KMS-11 (cell line): ENCODE measurements around the gene ZNF473.

Experiments
- H2AFZ ChIP-seq: fragments of 200-600 bp; sonication (generic); 2 replicates; pipeline ENCODE4 v1.6.1; 2016; ENCODE audit warnings: antibody characterized with exemption, mixed run types, low read depth
- H3K27ac ChIP-seq: fragments of 200-600 bp; sonication (generic); 2 replicates; pipeline ENCODE4 v1.6.1; 2016; ENCODE audit warnings: mild to moderate bottlenecking, mixed run types
- H3K27me3 ChIP-seq: fragments of 200-600 bp; sonication (generic); 2 replicates; pipeline ENCODE4 v1.6.1; 2017; ENCODE audit warnings: mild to moderate bottlenecking, low read depth, mixed run types, moderate library complexity; ENCODE audit not compliant: insufficient read depth
- H3K36me3 ChIP-seq: fragments of 200-600 bp; sonication (generic); 2 replicates; pipeline ENCODE4 v1.6.1; 2017; ENCODE audit warnings: mild to moderate bottlenecking, mixed run types; ENCODE audit not compliant: insufficient read depth
- H3K4me1 ChIP-seq: fragments of 200-600 bp; sonication (generic); 2 replicates; pipeline ENCODE4 v1.6.1; 2016; ENCODE audit warnings: mild to moderate bottlenecking, low read depth, mixed run types; ENCODE audit not compliant: poor library complexity, severe bottlenecking
- H3K4me2 ChIP-seq: fragments of 200-600 bp; sonication (generic); 2 replicates; pipeline ENCODE4 v1.7.0; 2016; ENCODE audit warnings: mild to moderate bottlenecking, mixed run types
- H3K4me3 ChIP-seq: fragments of 200-600 bp; sonication (generic); IDR thresholded peaks from 2 replicates; pipeline ENCODE4 v1.6.1; 2017; ENCODE audit warnings: low read depth, low read length, mixed read lengths; ENCODE audit not compliant: insufficient read depth
- H3K79me2 ChIP-seq: fragments of 200-600 bp; sonication (generic); 2 replicates; pipeline ENCODE4 v1.6.1; 2016; ENCODE audit warnings: low read depth, mixed run types; ENCODE audit not compliant: insufficient read depth
- H3K9ac ChIP-seq: fragments of 200-600 bp; sonication (generic); 2 replicates; pipeline ENCODE4 v1.6.1; 2016; ENCODE audit warnings: mild to moderate bottlenecking, mixed run types
- H4K20me1 ChIP-seq: fragments of 200-600 bp; sonication (generic); 2 replicates; pipeline ENCODE4 v1.6.1; 2016; ENCODE audit warnings: mild to moderate bottlenecking, mixed run types; ENCODE audit not compliant: insufficient read depth
- TF ChIP-seq, protein P1 (sequence below): fragments of 200-600 bp; sonication (generic); conservative IDR thresholded peaks from 2 replicates; pipeline ENCODE4 v1.6.1; 2017; ENCODE audit warnings: low read depth, mild to moderate bottlenecking, antibody characterized with exemption, low read length, moderate library complexity, mixed read lengths

Gene ZNF473

DNA sequence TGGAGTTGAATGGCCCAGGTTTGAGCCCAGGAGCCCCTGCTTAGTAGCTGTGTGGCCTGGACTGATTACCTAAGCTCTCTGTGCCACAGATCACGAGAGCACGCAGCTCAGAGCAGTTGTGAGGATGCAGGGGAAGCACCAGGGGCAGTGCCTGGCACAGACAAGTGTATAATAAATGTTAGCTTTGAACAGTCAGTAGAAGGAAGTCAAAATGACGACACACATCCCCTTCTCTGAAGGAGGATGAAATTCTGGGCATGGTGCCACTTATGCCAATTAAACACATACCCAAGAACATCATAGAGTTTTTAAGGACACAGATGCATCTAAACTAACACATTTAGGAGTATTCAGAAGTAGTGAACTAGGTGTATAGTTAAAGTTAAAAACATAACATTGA is 39.9 kb upstream of the ZNF473 start:
- H3K27ac ChIP-seq = no peak overlapping the region
- no peak overlapping the region for H3K4me2 ChIP-seq
- no peaks in the 10 kb centered on the region for H3K27me3 ChIP-seq
- no peaks in the 10 kb centered on the region for H3K4me1 ChIP-seq
- H2AFZ ChIP-seq = no peak overlapping the region
- no peak overlapping the region for H3K9ac ChIP-seq
- TF ChIP-seq, protein P1, sequence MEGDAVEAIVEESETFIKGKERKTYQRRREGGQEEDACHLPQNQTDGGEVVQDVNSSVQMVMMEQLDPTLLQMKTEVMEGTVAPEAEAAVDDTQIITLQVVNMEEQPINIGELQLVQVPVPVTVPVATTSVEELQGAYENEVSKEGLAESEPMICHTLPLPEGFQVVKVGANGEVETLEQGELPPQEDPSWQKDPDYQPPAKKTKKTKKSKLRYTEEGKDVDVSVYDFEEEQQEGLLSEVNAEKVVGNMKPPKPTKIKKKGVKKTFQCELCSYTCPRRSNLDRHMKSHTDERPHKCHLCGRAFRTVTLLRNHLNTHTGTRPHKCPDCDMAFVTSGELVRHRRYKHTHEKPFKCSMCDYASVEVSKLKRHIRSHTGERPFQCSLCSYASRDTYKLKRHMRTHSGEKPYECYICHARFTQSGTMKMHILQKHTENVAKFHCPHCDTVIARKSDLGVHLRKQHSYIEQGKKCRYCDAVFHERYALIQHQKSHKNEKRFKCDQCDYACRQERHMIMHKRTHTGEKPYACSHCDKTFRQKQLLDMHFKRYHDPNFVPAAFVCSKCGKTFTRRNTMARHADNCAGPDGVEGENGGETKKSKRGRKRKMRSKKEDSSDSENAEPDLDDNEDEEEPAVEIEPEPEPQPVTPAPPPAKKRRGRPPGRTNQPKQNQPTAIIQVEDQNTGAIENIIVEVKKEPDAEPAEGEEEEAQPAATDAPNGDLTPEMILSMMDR = no peak
- no peak overlapping the region for H3K4me3 ChIP-seq
- H4K20me1 ChIP-seq = no peaks in the 10 kb centered on the region
- no peaks in the 10 kb centered on the region for H3K79me2 ChIP-seq
- H3K36me3 ChIP-seq = no peaks in the 10 kb centered on the region

DNA sequence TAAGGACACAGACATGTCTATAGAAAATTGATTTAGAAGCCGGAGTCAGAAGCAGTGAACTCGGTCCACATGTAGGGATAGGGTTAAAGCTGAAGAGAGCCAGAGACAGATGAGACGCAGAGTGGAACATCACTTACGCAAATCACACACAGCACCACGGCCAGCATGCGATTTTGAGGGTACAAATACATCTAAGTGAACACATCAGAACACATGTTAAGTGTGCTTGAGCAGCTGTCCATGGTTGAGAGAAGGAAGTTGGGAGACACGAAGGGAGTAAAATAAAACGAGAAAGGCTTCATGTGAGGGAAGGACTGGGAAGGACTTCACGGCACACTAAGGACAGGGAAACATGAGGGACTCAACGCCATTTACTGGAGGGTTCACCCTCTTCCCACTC is 39.5 kb upstream of the ZNF473 start:
- H3K4me3 ChIP-seq = no peak overlapping the region
- H3K36me3 ChIP-seq = no peaks in the 10 kb centered on the region
- no peaks in the 10 kb centered on the region for H3K27me3 ChIP-seq
- no peak overlapping the region for H2AFZ ChIP-seq
- no peak overlapping the region for H3K4me2 ChIP-seq
- H3K4me1 ChIP-seq = no peaks in the 10 kb centered on the region
- TF ChIP-seq, protein P1 = no peak
- no peak overlapping the region for H3K27ac ChIP-seq
- no peak overlapping the region for H3K9ac ChIP-seq
- no peaks in the 10 kb centered on the region for H3K79me2 ChIP-seq
- H4K20me1 ChIP-seq = no peaks in the 10 kb centered on the region

DNA sequence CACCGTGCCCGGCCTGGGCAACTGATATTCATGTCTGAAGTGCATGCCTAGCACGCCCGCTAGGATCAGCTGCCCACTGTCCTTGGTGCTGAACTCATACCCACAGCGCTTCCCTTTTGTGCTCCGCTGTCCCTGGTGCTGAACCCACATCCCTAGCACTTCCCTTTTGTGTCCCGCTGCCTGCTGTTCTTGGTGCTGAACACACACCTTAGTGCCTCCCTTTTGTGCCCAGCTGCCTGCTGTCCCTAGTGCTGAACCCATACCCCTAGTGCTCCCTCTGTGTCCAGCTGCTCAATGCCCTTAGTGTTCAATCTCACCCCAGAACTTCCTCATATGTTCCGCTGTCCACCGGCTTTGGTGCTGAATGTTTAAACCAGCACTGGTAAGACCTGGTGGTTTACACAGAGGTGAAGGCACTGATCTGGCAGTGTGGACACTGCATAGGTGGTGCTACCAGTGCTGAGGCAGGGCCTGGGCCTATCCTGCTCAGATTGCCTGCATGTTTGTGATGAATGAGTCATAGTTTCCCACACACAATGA is 38.6 kb upstream of the ZNF473 start:
- no peak overlapping the region for H3K27ac ChIP-seq
- H3K9ac ChIP-seq = no peak overlapping the region
- no peaks in the 10 kb centered on the region for H3K79me2 ChIP-seq
- no peaks in the 10 kb centered on the region for H3K4me1 ChIP-seq
- no peak overlapping the region for H3K4me2 ChIP-seq
- H4K20me1 ChIP-seq = no peaks in the 10 kb centered on the region
- H2AFZ ChIP-seq = no peak overlapping the region
- TF ChIP-seq, protein P1 = no peak
- no peak overlapping the region for H3K4me3 ChIP-seq
- H3K27me3 ChIP-seq = no peaks in the 10 kb centered on the region
- no peaks in the 10 kb centered on the region for H3K36me3 ChIP-seq

DNA sequence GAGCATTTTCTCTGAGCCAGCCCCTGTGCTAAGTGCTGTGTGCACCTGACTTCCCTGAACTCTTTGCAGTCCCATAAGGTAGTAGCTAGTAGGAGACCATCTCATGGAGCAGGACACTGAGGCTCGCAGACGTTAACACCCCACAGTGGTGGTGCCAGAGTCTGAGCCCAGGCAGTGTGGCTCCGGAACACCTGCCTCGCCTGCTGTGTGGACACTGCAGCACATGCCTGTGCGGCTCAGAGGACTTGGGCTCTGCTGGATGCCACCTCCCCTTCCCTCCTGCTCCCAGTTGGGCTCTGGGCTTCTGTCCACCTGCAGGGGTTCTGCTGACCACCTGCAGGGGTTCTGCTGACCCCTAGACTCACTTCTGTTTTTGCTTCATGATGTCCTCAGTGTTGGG is 37.8 kb upstream of the ZNF473 start:
- H3K4me2 ChIP-seq = no peak overlapping the region
- H3K27ac ChIP-seq = no peak overlapping the region
- no peaks in the 10 kb centered on the region for H3K36me3 ChIP-seq
- TF ChIP-seq, protein P1 = no peak
- no peaks in the 10 kb centered on the region for H4K20me1 ChIP-seq
- no peak overlapping the region for H3K9ac ChIP-seq
- no peak overlapping the region for H3K4me3 ChIP-seq
- no peak overlapping the region for H2AFZ ChIP-seq
- H3K79me2 ChIP-seq = no peaks in the 10 kb centered on the region
- no peaks in the 10 kb centered on the region for H3K27me3 ChIP-seq
- H3K4me1 ChIP-seq = no peaks in the 10 kb centered on the region
